HepG2 (cell line): Measurements from ENCODE around the gene SMARCB1. TPM values are rescaled to one million over a fixed set of nuclear protein-coding genes. Genes with fewer than 3 reads are reported as not detected.
A peak's percentile ranks its signal among the peaks of the same experiment; 100 is the strongest.

ENCODE experiments used
- CCAR2 ChIP-seq: fragments of 200-400 bp; formaldehyde crosslinking; optimal IDR thresholded peaks from 2 replicates; pipeline ENCODE3; 2018; ENCODE audit warnings: low read depth, mild to moderate bottlenecking, low read length, moderate library complexity
- POLR2A ChIP-seq, 2 experiments: IDR thresholded peaks; 2 replicates each; pipeline ENCODE4 v1.6.1; 2011; ENCODE audit warnings: low read depth in 2 of 2, low read length in 2 of 2, mild to moderate bottlenecking in 1 of 2, moderate library complexity in 1 of 2; ENCODE audit not compliant: insufficient read depth in 1 of 2
- PPARG ChIP-seq: conservative IDR thresholded peaks from 2 replicates; pipeline ENCODE4 v1.6.1; 2016; ENCODE audit warnings: missing biosample characterization, missing genetic modification reagents
- SAFB2 ChIP-seq: sonication (generic); formaldehyde crosslinking; IDR thresholded peaks from 2 replicates; pipeline ENCODE4 v1.5.1; 2020; ENCODE audit warnings: missing genetic modification reagents, low read depth, mild to moderate bottlenecking, borderline replicate concordance
- SPEN ChIP-seq: sonication (generic); formaldehyde crosslinking; IDR thresholded peaks from 2 replicates; pipeline ENCODE4 v1.5.1; 2020; ENCODE audit warnings: low read depth, mild to moderate bottlenecking, missing genetic modification reagents
- SYNCRIP ChIP-seq: fragments of 200-400 bp; formaldehyde crosslinking; IDR thresholded peaks from 2 replicates; pipeline ENCODE4 v1.6.1; 2018; ENCODE audit warnings: mild to moderate bottlenecking, low read depth, low read length; ENCODE audit not compliant: insufficient read depth
- TARDBP ChIP-seq: sonication (generic); formaldehyde crosslinking; IDR thresholded peaks from 2 replicates; pipeline ENCODE4 v1.8.0; 2022; ENCODE audit warnings: mild to moderate bottlenecking, missing genetic modification reagents
- ZNF44 ChIP-seq: sonication (generic); formaldehyde crosslinking; IDR thresholded peaks from 2 replicates; pipeline ENCODE4 v1.5.1; 2020; ENCODE audit warnings: mild to moderate bottlenecking, missing genetic modification reagents
- ZNF558 ChIP-seq: sonication (generic); formaldehyde crosslinking; IDR thresholded peaks from 2 replicates; pipeline ENCODE4 v1.9.0; 2022; ENCODE audit warnings: mild to moderate bottlenecking, missing genetic modification reagents, borderline replicate concordance
- ZNF709 ChIP-seq: sonication (generic); formaldehyde crosslinking; IDR thresholded peaks from 2 replicates; pipeline ENCODE4 v1.5.0; 2020; ENCODE audit warnings: mild to moderate bottlenecking, missing genetic modification reagents
- ZNF780A ChIP-seq: sonication (generic); formaldehyde crosslinking; IDR thresholded peaks from 2 replicates; pipeline ENCODE4 v1.8.0; 2022; ENCODE audit warnings: mild to moderate bottlenecking, missing genetic modification reagents, moderate library complexity
- polyA plus RNA-seq, 8 experiments: library from polyadenylated mRNA; depleted of rRNA in 3 of 8; stranded (reverse) in 7 of 8; unstranded in 1 of 8; fragments of >200 nt; fragmentation: Illumina TruSeq in 4 of 8; extraction: Trizol in 4 of 8; gene quantifications; 2 replicates each; pipeline versions ENCODE4 v1.2.1 to v1.2.3, GENCODE V29; 2011 to 2016; ENCODE audit warnings: low read depth in 4 of 8, missing spikeins in 1 of 8, mixed read lengths in 1 of 8; ENCODE audit not compliant: insufficient read depth in 1 of 8
- total RNA-seq, 5 experiments: library from RNA; depleted of rRNA; stranded (reverse); fragments of >200 nt; fragmentation: Illumina TruSeq; extraction: Trizol; gene quantifications; 2 replicates each; pipeline ENCODE4 v1.2.3, GENCODE V29; 2016; ENCODE audit warnings: low read depth in 1 of 5
- TF ChIP-seq, protein P1 (sequence below), 2 experiments: sonication (generic) in 1 of 2; formaldehyde crosslinking in 1 of 2; IDR thresholded peaks; 2 replicates each; pipeline versions ENCODE4 v1.4.0 to v1.6.1; 2016 to 2020; ENCODE audit warnings: borderline replicate concordance in 1 of 2, low read depth in 1 of 2, mild to moderate bottlenecking in 1 of 2, missing genetic modification reagents in 1 of 2
- TF ChIP-seq, protein P2 (sequence below): sonication (generic); formaldehyde crosslinking; IDR thresholded peaks from 2 replicates; pipeline ENCODE4 v1.5.0; 2020; ENCODE audit warnings: mild to moderate bottlenecking, missing genetic modification reagents, borderline replicate concordance
- TF ChIP-seq, protein P3 (sequence below): sonication (generic); formaldehyde crosslinking; IDR thresholded peaks from 2 replicates; pipeline ENCODE4 v1.4.0; 2020; ENCODE audit warnings: missing genetic modification reagents

Gene SMARCB1
- total and polyA plus RNA-seq, 2 of the 13 experiments (the other 11 are each of a cell fraction or from before 2014, with no cell fraction given), result 74.0 to 166 TPM

DNA sequence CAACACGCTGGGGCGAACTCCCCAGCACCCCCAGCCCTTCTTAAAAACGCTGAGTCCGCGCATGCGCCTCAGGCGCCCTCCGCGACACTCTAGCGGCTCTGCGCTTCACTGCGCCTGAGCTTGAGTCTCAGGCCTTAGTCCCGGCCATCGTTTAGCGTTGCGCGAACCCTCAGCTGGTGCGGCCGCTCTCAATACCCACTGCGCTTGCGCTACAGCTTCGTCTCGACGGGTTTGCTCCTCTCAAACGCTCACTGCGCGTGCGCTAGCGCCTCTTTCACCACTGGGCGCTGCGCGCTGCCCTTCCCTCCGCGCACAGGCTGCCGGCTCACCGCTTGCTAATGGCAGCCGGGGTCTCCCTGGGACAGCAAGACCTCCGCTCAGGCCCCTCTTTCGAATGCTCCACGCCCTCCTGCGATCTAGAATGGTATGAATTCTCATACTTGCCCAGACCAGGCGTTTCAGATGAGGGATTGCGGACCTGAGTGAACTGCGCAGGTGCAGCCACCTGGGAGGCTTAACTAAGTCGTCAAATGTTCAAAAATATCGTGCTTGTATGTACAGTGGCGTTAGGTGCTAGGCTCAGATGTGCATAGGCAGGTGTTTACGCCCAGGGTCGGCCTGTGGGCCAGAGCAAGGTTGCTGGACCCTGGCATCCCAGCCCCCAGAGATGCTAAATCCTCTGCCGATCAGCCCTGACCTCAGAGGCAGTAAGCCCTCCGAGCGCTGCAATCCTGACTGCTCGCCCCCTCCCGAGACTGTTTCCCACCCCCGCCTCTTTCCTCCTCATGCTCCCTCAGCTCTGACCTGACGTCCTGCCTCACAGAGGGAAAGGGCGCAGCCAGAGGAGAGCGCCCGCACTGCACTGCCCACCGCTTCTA is 71.1 kb downstream of the SMARCB1 start, which contains the start of gene SLC2A11 (continued):
- TF ChIP-seq CCAR2 (no peak), SAFB2 (no peak), SYNCRIP (no peak), ZNF44 (no peak), PPARG (CRISPR knock-in tag) (no peak), TARDBP (CRISPR knock-in tag) (peak; percentile 11; the same call in 1 of the 2 replicates), POLR2A (IDR thresholded peaks at IDR 0.05; ENCODE audit: insufficient read depth in 1 of 2, low read depth in 2 of 2, low read length in 2 of 2) (peak; percentile 47 to 93; a peak in 3 of 4 replicates), SPEN (CRISPR knock-in tag) (no peak), ZNF780A (CRISPR knock-in tag) (no peak), ZNF709 (CRISPR knock-in tag) (peak; percentile 76; the same call in 1 of the 2 replicates), ZNF558 (CRISPR knock-in tag) (peak; percentile 48; the same call in 1 of the 2 replicates)
- TF ChIP-seq, protein P1, sequence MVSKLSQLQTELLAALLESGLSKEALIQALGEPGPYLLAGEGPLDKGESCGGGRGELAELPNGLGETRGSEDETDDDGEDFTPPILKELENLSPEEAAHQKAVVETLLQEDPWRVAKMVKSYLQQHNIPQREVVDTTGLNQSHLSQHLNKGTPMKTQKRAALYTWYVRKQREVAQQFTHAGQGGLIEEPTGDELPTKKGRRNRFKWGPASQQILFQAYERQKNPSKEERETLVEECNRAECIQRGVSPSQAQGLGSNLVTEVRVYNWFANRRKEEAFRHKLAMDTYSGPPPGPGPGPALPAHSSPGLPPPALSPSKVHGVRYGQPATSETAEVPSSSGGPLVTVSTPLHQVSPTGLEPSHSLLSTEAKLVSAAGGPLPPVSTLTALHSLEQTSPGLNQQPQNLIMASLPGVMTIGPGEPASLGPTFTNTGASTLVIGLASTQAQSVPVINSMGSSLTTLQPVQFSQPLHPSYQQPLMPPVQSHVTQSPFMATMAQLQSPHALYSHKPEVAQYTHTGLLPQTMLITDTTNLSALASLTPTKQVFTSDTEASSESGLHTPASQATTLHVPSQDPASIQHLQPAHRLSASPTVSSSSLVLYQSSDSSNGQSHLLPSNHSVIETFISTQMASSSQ (IDR thresholded peaks at IDR 0.05; ENCODE audit: low read depth), result no peak
- TF ChIP-seq, protein P1 (CRISPR knock-in tag; IDR thresholded peaks at IDR 0.05; ENCODE audit: borderline replicate concordance), result 0 out of 2 replicates have a peak, but pooled peaks have one; percentile 17
- TF ChIP-seq, protein P2, sequence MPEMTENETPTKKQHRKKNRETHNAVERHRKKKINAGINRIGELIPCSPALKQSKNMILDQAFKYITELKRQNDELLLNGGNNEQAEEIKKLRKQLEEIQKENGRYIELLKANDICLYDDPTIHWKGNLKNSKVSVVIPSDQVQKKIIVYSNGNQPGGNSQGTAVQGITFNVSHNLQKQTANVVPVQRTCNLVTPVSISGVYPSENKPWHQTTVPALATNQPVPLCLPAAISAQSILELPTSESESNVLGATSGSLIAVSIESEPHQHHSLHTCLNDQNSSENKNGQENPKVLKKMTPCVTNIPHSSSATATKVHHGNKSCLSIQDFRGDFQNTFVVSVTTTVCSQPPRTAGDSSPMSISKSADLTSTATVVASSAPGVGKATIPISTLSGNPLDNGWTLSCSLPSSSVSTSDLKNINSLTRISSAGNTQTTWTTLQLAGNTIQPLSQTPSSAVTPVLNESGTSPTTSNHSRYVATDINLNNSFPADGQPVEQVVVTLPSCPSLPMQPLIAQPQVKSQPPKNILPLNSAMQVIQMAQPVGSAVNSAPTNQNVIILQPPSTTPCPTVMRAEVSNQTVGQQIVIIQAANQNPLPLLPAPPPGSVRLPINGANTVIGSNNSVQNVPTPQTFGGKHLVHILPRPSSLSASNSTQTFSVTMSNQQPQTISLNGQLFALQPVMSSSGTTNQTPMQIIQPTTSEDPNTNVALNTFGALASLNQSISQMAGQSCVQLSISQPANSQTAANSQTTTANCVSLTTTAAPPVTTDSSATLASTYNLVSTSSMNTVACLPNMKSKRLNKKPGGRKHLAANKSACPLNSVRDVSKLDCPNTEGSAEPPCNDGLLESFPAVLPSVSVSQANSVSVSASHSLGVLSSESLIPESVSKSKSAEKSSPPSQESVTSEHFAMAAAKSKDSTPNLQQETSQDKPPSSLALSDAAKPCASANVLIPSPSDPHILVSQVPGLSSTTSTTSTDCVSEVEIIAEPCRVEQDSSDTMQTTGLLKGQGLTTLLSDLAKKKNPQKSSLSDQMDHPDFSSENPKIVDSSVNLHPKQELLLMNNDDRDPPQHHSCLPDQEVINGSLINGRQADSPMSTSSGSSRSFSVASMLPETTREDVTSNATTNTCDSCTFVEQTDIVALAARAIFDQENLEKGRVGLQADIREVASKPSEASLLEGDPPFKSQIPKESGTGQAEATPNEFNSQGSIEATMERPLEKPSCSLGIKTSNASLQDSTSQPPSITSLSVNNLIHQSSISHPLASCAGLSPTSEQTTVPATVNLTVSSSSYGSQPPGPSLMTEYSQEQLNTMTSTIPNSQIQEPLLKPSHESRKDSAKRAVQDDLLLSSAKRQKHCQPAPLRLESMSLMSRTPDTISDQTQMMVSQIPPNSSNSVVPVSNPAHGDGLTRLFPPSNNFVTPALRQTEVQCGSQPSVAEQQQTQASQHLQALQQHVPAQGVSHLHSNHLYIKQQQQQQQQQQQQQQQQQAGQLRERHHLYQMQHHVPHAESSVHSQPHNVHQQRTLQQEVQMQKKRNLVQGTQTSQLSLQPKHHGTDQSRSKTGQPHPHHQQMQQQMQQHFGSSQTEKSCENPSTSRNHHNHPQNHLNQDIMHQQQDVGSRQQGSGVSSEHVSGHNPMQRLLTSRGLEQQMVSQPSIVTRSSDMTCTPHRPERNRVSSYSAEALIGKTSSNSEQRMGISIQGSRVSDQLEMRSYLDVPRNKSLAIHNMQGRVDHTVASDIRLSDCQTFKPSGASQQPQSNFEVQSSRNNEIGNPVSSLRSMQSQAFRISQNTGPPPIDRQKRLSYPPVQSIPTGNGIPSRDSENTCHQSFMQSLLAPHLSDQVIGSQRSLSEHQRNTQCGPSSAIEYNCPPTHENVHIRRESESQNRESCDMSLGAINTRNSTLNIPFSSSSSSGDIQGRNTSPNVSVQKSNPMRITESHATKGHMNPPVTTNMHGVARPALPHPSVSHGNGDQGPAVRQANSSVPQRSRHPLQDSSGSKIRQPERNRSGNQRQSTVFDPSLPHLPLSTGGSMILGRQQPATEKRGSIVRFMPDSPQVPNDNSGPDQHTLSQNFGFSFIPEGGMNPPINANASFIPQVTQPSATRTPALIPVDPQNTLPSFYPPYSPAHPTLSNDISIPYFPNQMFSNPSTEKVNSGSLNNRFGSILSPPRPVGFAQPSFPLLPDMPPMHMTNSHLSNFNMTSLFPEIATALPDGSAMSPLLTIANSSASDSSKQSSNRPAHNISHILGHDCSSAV (CRISPR knock-in tag), result no peak
- TF ChIP-seq, protein P3, sequence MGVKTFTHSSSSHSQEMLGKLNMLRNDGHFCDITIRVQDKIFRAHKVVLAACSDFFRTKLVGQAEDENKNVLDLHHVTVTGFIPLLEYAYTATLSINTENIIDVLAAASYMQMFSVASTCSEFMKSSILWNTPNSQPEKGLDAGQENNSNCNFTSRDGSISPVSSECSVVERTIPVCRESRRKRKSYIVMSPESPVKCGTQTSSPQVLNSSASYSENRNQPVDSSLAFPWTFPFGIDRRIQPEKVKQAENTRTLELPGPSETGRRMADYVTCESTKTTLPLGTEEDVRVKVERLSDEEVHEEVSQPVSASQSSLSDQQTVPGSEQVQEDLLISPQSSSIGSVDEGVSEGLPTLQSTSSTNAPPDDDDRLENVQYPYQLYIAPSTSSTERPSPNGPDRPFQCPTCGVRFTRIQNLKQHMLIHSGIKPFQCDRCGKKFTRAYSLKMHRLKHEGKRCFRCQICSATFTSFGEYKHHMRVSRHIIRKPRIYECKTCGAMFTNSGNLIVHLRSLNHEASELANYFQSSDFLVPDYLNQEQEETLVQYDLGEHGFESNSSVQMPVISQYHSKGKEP (CRISPR knock-in tag), result no peak
